ENCODE data around the gene SERPINA4.

Gene SERPINA4

DNA sequence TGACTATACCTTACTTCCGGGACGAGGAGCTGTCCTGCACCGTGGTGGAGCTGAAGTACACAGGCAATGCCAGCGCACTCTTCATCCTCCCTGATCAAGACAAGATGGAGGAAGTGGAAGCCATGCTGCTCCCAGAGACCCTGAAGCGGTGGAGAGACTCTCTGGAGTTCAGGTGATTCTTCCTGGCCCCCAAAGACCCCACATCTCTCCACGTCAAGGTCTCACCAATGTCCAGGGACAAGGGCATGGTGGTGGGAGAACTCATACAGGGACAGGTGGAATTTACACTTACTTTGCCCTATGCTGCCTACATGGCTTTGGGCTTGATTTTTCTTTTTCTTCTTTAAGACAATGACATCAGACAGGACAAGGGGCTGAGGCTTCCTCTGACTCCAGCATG, 58.1 kb downstream of the SERPINA4 start:
- Histone ChIP-seq H3K9me3 (ENCODE audit: control insufficient read depth, insufficient read depth, low read length) (peaks cover 24% of the 10 kb centered on the region), H3K27me3 (ENCODE audit: control insufficient read depth, low read length) (peaks cover 4% of the 10 kb centered on the region; the same call in 1 of the 2 replicates), H3F3A (ENCODE audit: control insufficient read depth, insufficient read depth) (no peaks in the 10 kb centered on the region), H3K4me3 (ENCODE audit: low read length) (no peak overlapping the region), H3K4me2 (ENCODE audit: low read length) (no peak overlapping the region), H4K20me1 (ENCODE audit: control insufficient read depth, insufficient read depth, low read depth, low read length) (no peaks in the 10 kb centered on the region), H3K27ac (ENCODE audit: low read depth, low read length) (no peak overlapping the region), H3K9me2 (replicated peaks; ENCODE audit: control insufficient read depth, low read length) (no peaks in the 10 kb centered on the region), H3K36me3 (ENCODE audit: control insufficient read depth, low read length) (no peaks in the 10 kb centered on the region), H3K4me1 (ENCODE audit: control insufficient read depth, low read length) (no peaks in the 10 kb centered on the region), H3K79me2 (ENCODE audit: control insufficient read depth, low read length) (no peaks in the 10 kb centered on the region)
- no peak for TF ChIP-seq EZH2phosphoT487 (IDR thresholded peaks at IDR 0.05; ENCODE audit: borderline replicate concordance, low read length)
- TF ChIP-seq, protein P1, sequence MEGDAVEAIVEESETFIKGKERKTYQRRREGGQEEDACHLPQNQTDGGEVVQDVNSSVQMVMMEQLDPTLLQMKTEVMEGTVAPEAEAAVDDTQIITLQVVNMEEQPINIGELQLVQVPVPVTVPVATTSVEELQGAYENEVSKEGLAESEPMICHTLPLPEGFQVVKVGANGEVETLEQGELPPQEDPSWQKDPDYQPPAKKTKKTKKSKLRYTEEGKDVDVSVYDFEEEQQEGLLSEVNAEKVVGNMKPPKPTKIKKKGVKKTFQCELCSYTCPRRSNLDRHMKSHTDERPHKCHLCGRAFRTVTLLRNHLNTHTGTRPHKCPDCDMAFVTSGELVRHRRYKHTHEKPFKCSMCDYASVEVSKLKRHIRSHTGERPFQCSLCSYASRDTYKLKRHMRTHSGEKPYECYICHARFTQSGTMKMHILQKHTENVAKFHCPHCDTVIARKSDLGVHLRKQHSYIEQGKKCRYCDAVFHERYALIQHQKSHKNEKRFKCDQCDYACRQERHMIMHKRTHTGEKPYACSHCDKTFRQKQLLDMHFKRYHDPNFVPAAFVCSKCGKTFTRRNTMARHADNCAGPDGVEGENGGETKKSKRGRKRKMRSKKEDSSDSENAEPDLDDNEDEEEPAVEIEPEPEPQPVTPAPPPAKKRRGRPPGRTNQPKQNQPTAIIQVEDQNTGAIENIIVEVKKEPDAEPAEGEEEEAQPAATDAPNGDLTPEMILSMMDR (IDR thresholded peaks at IDR 0.05; ENCODE audit: low read depth, low read length, poor library complexity, severe bottlenecking), result no peak
